ENCODE data around the gene SLC9B2.

Gene SLC9B2

GRCh38 chr4:103019308-103020124 is 57.0 kb downstream of the SLC9B2 start, which contains the start of gene SLC9B1 (continued):
- no peak for TF ChIP-seq RBAK (tag by site-specific recombination; IDR thresholded peaks at IDR 0.05)
- TF ChIP-seq ZSCAN30 (tag by site-specific recombination; IDR thresholded peaks at IDR 0.05) = 0 out of 2 replicates have a peak, but pooled peaks have one; percentile 39
- peak; percentile 91 for TF ChIP-seq ZEB2 (tag by site-specific recombination; IDR thresholded peaks at IDR 0.05)
- peak; percentile 50 for TF ChIP-seq ZNF366 (tag by site-specific recombination; conservative IDR thresholded peaks at IDR 0.05)
- TF ChIP-seq ZNF658 (tag by site-specific recombination; IDR thresholded peaks at IDR 0.05) = no peak
- no peak for TF ChIP-seq ZNF473 (tag by site-specific recombination; IDR thresholded peaks at IDR 0.05)
- no peak for TF ChIP-seq WT1 (tag by site-specific recombination; IDR thresholded peaks at IDR 0.05)
- TF ChIP-seq ZNF76 (tag by site-specific recombination; IDR thresholded peaks at IDR 0.05; ENCODE audit: borderline replicate concordance, low read depth) = peak; percentile 47; the same call in 1 of the 2 replicates
- TF ChIP-seq ZNF677 (tag by site-specific recombination; IDR thresholded peaks at IDR 0.05) = no peak
- no peak for TF ChIP-seq ZNF121 (tag by site-specific recombination; IDR thresholded peaks at IDR 0.05)
- TF ChIP-seq ZNF404 (tag by site-specific recombination; IDR thresholded peaks at IDR 0.05) = no peak
- TF ChIP-seq ZNF112 (tag by site-specific recombination; IDR thresholded peaks at IDR 0.05) = no peak
- TF ChIP-seq ZNF175 (tag by site-specific recombination; IDR thresholded peaks at IDR 0.05) = no peak

- Histone ChIP-seq H3K4me3 (ENCODE audit: low read depth, low read length) (peak overlapping the region; percentile 39), H3K4me1 (ENCODE audit: control insufficient read depth, insufficient read depth, low read length) (no peaks in the 10 kb centered on the region), H3K36me3 (ENCODE audit: control insufficient read depth in 2 of 2, insufficient read depth in 1 of 2, low read length in 2 of 2) (peaks cover 0 to 8% of the 10 kb centered on the region in 2 experiments; a peak in 1 of 3 replicates), H3K27ac (ENCODE audit: extremely low read depth, low read depth, low read length) (peak overlapping the region; percentile 63), H3K9me3 (ENCODE audit: control insufficient read depth, insufficient read depth, low read depth, low read length) (no peaks in the 10 kb centered on the region)
- CTCF ChIA-PET = interaction anchor here (0.7 kb wide), 1 partner anchor 9 kb away, joined by 4 read pairs; no protein-coding TSS in a partner anchor
- POLR2A ChIA-PET = no interaction called here
- TF ChIP-seq ZNF768 (tag by site-specific recombination; IDR thresholded peaks at IDR 0.05) = no peak
- TF ChIP-seq ZBTB11 (tag by site-specific recombination; conservative IDR thresholded peaks at IDR 0.05; ENCODE audit: low read depth) = no peak
- no peak for TF ChIP-seq ZNF426 (tag by site-specific recombination; IDR thresholded peaks at IDR 0.05)
- no peak for TF ChIP-seq HOXC10 (CRISPR knock-in tag; IDR thresholded peaks at IDR 0.05)
- TF ChIP-seq ZNF132 (tag by site-specific recombination; IDR thresholded peaks at IDR 0.05; ENCODE audit: borderline replicate concordance) = no peak
- TF ChIP-seq ZNF692 (tag by site-specific recombination; IDR thresholded peaks at IDR 0.05) = no peak
- no peak for TF ChIP-seq AEBP2 (tag by site-specific recombination; IDR thresholded peaks at IDR 0.05; ENCODE audit: borderline replicate concordance)
- TF ChIP-seq ZNF146 (tag by site-specific recombination; IDR thresholded peaks at IDR 0.05) = no peak
- TF ChIP-seq EGR2 (tag by site-specific recombination; IDR thresholded peaks at IDR 0.05; ENCODE audit: low read depth) = no peak
- no peak for TF ChIP-seq ZNF449 (tag by site-specific recombination; IDR thresholded peaks at IDR 0.05)
- no peak for TF ChIP-seq PATZ1 (tag by site-specific recombination; IDR thresholded peaks at IDR 0.05)
- no peak for TF ChIP-seq ZNF112 (tag by site-specific recombination; IDR thresholded peaks at IDR 0.05)
These were observed 57.9 kb downstream of the SLC9B2 start for GRCh38 chr4:103018391-103019307.

Measured in HEK293 (cell line).